ENCODE results near the gene KRT40. TPM values are rescaled to one million over a fixed set of nuclear protein-coding genes. Genes with fewer than 3 reads are reported as not detected.

The KRT40 gene
- total and polyA plus RNA-seq, 2 of the 8 experiments (the other 6 are each of a cell fraction or from before 2014, with no cell fraction given) = not detected

DNA sequence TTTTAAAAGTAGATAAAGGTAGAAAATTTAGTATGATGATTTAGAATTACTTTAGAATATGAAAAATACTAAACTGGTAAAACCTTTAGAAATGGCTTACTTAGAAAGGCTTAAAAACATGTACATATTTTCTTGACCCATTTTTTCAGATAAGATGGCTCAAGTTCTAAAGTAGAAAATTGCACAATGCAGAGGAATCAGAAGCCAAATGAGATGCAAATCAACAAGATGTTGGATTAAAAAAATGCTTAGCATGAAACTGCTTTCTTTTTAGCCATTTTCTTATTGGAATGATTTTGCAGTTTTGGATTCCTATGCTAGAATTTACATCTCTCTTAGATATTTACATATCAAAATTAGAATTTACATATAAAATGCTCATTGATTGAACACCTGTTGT, 26.3 kb upstream of the KRT40 start:
- CTCF ChIA-PET (ENCODE audit: partially characterized antibody) = no interaction called here
- no peak overlapping the region for H3K4me3 ChIP-seq (ENCODE audit: extremely low read depth in 1 of 4, insufficient read depth in 2 of 4, low read depth in 3 of 4, low read length in 4 of 4)
- H3K27me3 ChIP-seq (replicated peaks in 1 of 4; ENCODE audit: control insufficient read depth in 3 of 4, extremely low read depth in 1 of 4, insufficient read depth in 3 of 4, low read length in 3 of 4) = no peaks in the 10 kb centered on the region
- H3K79me1 ChIP-seq (ENCODE audit: low read depth, low read length) = no peaks in the 10 kb centered on the region
- H3K27ac ChIP-seq (ENCODE audit: low read depth, low read length) = no peak overlapping the region
- no peak overlapping the region for H3K4ac ChIP-seq (replicated peaks; ENCODE audit: insufficient read length, low read depth, low read length)
- no peak overlapping the region for H2BK20ac ChIP-seq (ENCODE audit: low read length)
- H4K20me1 ChIP-seq (replicated peaks in 1 of 2; ENCODE audit: control insufficient read depth in 1 of 2, insufficient read depth in 2 of 2, low read length in 2 of 2) = no peaks in the 10 kb centered on the region
- no peak overlapping the region for H3K18ac ChIP-seq (ENCODE audit: extremely low read depth, low read length)
- TF ChIP-seq, protein P1, sequence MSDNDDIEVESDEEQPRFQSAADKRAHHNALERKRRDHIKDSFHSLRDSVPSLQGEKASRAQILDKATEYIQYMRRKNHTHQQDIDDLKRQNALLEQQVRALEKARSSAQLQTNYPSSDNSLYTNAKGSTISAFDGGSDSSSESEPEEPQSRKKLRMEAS (IDR thresholded peaks at IDR 0.05) = no peak
- TF ChIP-seq JUND (IDR thresholded peaks at IDR 0.05; ENCODE audit: low read length) (no peak), CREB1 (IDR thresholded peaks at IDR 0.05) (no peak), ZNF274 (IDR thresholded peaks at IDR 0.05; ENCODE audit: borderline replicate concordance, extremely low read depth, low read length) (no peak), EZH2 (IDR thresholded peaks at IDR 0.05; ENCODE audit: low read depth, low read length, severe bottlenecking) (no peak), SP4 (IDR thresholded peaks at IDR 0.05; ENCODE audit: low read length) (no peak), SAP30 (IDR thresholded peaks at IDR 0.05; ENCODE audit: insufficient read depth, insufficient replicate concordance, low read length) (no peak), KDM4A (IDR thresholded peaks at IDR 0.05; ENCODE audit: low read depth, low read length, severe bottlenecking) (no peak), CHD2 (IDR thresholded peaks at IDR 0.05; ENCODE audit: low read length) (no peak)
- H3K9me3 ChIP-seq (ENCODE audit: insufficient read depth in 2 of 2, low read depth in 1 of 2, low read length in 1 of 2) = no peaks in the 10 kb centered on the region
- FAIRE-seq = no peak
- H3K23ac ChIP-seq (ENCODE audit: insufficient read length) = no peak overlapping the region
- DNase-seq (ENCODE audit: low read depth in 1 of 2, low spot score in 2 of 2) = no peak
- no peak overlapping the region for H3K9ac ChIP-seq (replicated peaks in 1 of 4; ENCODE audit: extremely low read depth in 1 of 4, low read depth in 3 of 4, low read length in 3 of 4)
- H3K36me3 ChIP-seq (ENCODE audit: control insufficient read depth in 2 of 4, insufficient read depth in 4 of 4, low read length in 3 of 4) = no peaks in the 10 kb centered on the region
- H3K23me2 ChIP-seq (ENCODE audit: low read depth, low read length) = no peaks in the 10 kb centered on the region
- H2BK5ac ChIP-seq (ENCODE audit: low read depth, low read length) = no peak overlapping the region
- no peak overlapping the region for H2AFZ ChIP-seq (ENCODE audit: low read length)
- no peak overlapping the region for H2BK15ac ChIP-seq (ENCODE audit: low read length)
- no peaks in the 10 kb centered on the region for H3K79me2 ChIP-seq (ENCODE audit: control insufficient read depth in 1 of 2, insufficient read depth in 2 of 2, low read length in 2 of 2)
- peaks cover 0 to 10% (median 6%) of the 10 kb centered on the region in 4 experiments; a peak in 6 of 7 replicates for H3K4me1 ChIP-seq (replicated peaks in 1 of 4; ENCODE audit: control insufficient read depth in 3 of 4, insufficient read depth in 4 of 4, low read length in 3 of 4)
- H4K5ac ChIP-seq (ENCODE audit: insufficient read length, low read depth, low read length) = no peak overlapping the region
- no peak overlapping the region for H3K4me2 ChIP-seq (ENCODE audit: insufficient read depth in 1 of 2, low read depth in 2 of 2, low read length in 2 of 2)
- H4K91ac ChIP-seq (replicated peaks; ENCODE audit: insufficient read length, low read length) = no peak overlapping the region
- no peak overlapping the region for H2AK5ac ChIP-seq (ENCODE audit: low read depth, low read length)
- no peak overlapping the region for H2BK120ac ChIP-seq (replicated peaks; ENCODE audit: low read depth, low read length)
- H4K8ac ChIP-seq (ENCODE audit: extremely low read depth, insufficient read depth, low read length) = no peak overlapping the region
- H3K14ac ChIP-seq (ENCODE audit: insufficient read length) = no peak overlapping the region
- POLR2A ChIA-PET (ENCODE audit: partially characterized antibody) = no interaction called here
- no peak overlapping the region for H3K56ac ChIP-seq (replicated peaks; ENCODE audit: insufficient read length, low read depth, low read length)
- no peak overlapping the region for H2BK12ac ChIP-seq (ENCODE audit: low read depth, low read length)

All from H1 (cell line).